Esophagus squamous epithelium (tissue), 5 donors: ENCODE measurements around the gene PEX14. TPM values are rescaled to one million over a fixed set of nuclear protein-coding genes. Genes with fewer than 3 reads are reported as not detected.

ENCODE experiments used
- DNase-seq: peaks from one replicate; lab custom pipeline; 2025; lab: John Stamatoyannopoulos, UW
- H3K27ac ChIP-seq, 4 donors: fragments of 200-600 bp; sonication (generic); one replicate each; pipeline ENCODE4 v1.5.1; 2016 to 2019; ENCODE audit warnings: mild to moderate bottlenecking in 1 of 4
- H3K27me3 ChIP-seq, 4 donors: fragments of 200-600 bp; sonication (generic); 1 replicate in 3 of 4; 2 replicates in 1 of 4; pipeline versions ENCODE4 v1.5.1 to v1.6.0; 2017 to 2021; ENCODE audit warnings: antibody characterized with exemption in 1 of 4
- H3K36me3 ChIP-seq, 3 donors: fragments of 200-600 bp; sonication (generic); one replicate each; pipeline ENCODE4 v1.5.1; 2016 to 2019
- H3K4me1 ChIP-seq, 3 donors: fragments of 200-600 bp; sonication (generic); one replicate each; pipeline ENCODE4 v1.5.1; 2017 to 2019
- H3K4me3 ChIP-seq, 4 donors: fragments of 200-600 bp; sonication (generic); 1 replicate in 3 of 4; 2 replicates in 1 of 4; pipeline ENCODE4 v1.5.1; 2016 to 2019; ENCODE audit warnings: mild to moderate bottlenecking in 2 of 4, moderate library complexity in 1 of 4
- H3K9me3 ChIP-seq, 3 donors: fragments of 200-600 bp; sonication (generic); one replicate each; pipeline ENCODE4 v1.5.1; 2016 to 2019
- CTCF ChIP-seq, 6 experiments: fragments of 450-650 bp in 4 of 6; fragments of 200-600 bp in 2 of 6; sonication (generic) in 2 of 6; IDR thresholded peaks; one replicate each; pipeline ENCODE4 v1.5.1; 2016 to 2019; ENCODE audit warnings: antibody characterized with exemption in 6 of 6, mild to moderate bottlenecking in 4 of 6, moderate library complexity in 4 of 6
- POLR2A ChIP-seq, 4 donors: fragments of 450-650 bp; IDR thresholded peaks; one replicate each; pipeline ENCODE4 v1.6.1; 2017; ENCODE audit warnings: antibody characterized with exemption in 4 of 4, mild to moderate bottlenecking in 4 of 4, moderate library complexity in 3 of 4
- WGBS, 2 donors: methylation state at CpG; one replicate each; pipeline ENCODE4 v1.1.5; 2018; 5-methylcytosine and 5-hydroxymethylcytosine counted together
- intact Hi-C: fragments of 100-400 bp; cut with DNase I; formaldehyde crosslinking; loops from one replicate; pipeline ENCODE4 v1.15.0; 2022
- total RNA-seq, 4 donors: library from RNA; depleted of rRNA; stranded (reverse); fragments of >200 nt; gene quantifications; one replicate each; pipeline ENCODE4 v1.1.0, GENCODE V29; 2016
- donor health status: DM: yes; HTN: yes; CAD: no.

Gene PEX14
- total RNA-seq, 4 donors from 2014 or later, result 9.4 to 22.9 (median 15.2) TPM

DNA sequence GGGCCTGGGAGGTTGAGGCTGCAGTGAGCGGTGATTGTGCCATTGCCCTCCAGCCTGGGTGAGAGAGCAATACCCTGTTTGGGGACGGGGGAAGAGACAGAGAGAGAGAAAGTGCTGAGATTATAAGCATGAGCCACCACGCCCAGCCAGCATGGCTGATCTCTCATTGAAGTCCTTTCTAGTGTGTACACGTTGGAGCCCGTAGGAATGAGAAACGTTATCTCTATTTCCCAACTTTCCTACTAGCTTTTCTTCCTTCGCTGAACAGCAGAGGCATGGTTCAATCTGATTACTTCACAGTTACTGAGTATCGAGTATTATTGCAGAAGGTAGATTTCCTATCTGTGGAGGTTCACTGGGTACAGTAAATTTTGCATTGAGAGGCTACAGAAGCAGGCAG is 4.5 kb downstream of the PEX14 start:
- Histone ChIP-seq H3K9me3 (no peaks in the 10 kb centered on the region), H3K4me1 (peaks cover 15 to 45% (median 17%) of the 10 kb centered on the region in 3 donors), H3K4me3 (no peak overlapping the region), H3K27me3 (no peaks in the 10 kb centered on the region), H3K27ac (no peak overlapping the region), H3K36me3 (peaks cover 0 to 11% (median 0%) of the 10 kb centered on the region in 3 donors)
- WGBS, 2 donors, result 49 to 60% methylated on average over 8 of the region's 8 CpGs
- TF ChIP-seq CTCF (IDR thresholded peaks at IDR 0.05), result no peak
- TF ChIP-seq POLR2A (IDR thresholded peaks at IDR 0.05), result no peak
- DNase-seq, result no peak
- intact Hi-C loops, result no loop called here

DNA sequence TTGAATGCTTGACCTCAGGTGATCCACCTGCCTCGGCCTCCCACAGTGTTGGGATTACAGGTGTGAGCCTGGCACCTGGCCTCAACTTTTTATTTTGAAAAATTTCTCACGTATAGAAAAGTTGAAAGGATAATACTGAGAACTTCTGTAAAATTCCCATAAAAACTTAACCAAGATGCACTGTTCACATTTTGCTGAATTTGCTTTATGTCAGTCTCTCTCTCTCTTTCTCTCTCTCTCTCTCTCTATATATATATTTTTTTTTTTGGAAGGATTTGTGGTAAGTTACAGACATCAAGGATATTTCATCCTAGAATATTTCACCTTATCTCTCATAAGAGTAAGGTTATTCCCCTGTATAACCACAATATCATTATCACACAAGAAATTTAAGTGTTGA is 5.9 kb downstream of the PEX14 start:
- WGBS, 2 donors, result 85 to 97% methylated on average over 2 of the region's 2 CpGs
- Histone ChIP-seq H3K27ac (no peak overlapping the region), H3K36me3 (peaks cover 0 to 15% (median 0%) of the 10 kb centered on the region in 3 donors), H3K27me3 (no peaks in the 10 kb centered on the region), H3K4me1 (peaks cover 10 to 38% (median 14%) of the 10 kb centered on the region in 3 donors), H3K9me3 (no peaks in the 10 kb centered on the region), H3K4me3 (no peak overlapping the region)
- intact Hi-C loops, result no loop called here
- no peak for DNase-seq
- TF ChIP-seq CTCF (IDR thresholded peaks at IDR 0.05) (no peak), POLR2A (IDR thresholded peaks at IDR 0.05) (no peak)

DNA sequence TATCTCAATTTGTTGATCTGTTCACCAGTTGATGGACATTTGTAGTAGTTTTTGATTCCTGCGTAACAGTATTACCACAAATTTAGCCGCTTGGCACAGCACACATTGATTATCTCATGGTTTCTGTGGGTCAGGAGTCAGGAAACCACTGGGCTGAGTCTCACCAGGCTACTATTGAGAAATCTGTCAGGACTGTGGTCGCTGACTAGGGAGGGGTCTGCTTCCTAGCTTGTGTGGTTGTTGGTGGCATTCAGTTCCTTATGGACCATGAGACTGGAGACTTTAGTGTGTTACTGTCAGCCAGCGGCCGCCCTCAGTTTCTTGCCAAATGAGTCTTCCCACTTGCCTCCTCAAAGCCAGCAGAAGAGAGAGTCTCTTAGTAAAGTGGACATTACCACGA is 9.8 kb downstream of the PEX14 start:
- Histone ChIP-seq H3K4me3 (no peak overlapping the region), H3K4me1 (peaks cover 0 to 4% (median 3%) of the 10 kb centered on the region in 3 donors), H3K9me3 (no peaks in the 10 kb centered on the region), H3K27me3 (no peaks in the 10 kb centered on the region), H3K27ac (no peak overlapping the region), H3K36me3 (peaks cover 0 to 31% (median 0%) of the 10 kb centered on the region in 3 donors)
- 91 to 95% methylated on average over 5 to 6 of the region's 6 CpGs for WGBS, 2 donors
- no peak for DNase-seq
- TF ChIP-seq POLR2A (IDR thresholded peaks at IDR 0.05), result no peak
- no peak for TF ChIP-seq CTCF (IDR thresholded peaks at IDR 0.05)
- intact Hi-C loops, result no loop called here

GRCh38 chr1:10489291-10490055 is 14.7 kb downstream of the PEX14 start:
- intact Hi-C loops, result loop anchor here (5.0 kb wide), 1 partner anchor 57 kb away; the partner anchor contains the start of gene CENPS
- no peak for DNase-seq
- TF ChIP-seq POLR2A (IDR thresholded peaks at IDR 0.05) (no peak), CTCF (IDR thresholded peaks at IDR 0.05) (no peak)

GRCh38 chr1:10490286-10490970 is 15.7 kb downstream of the PEX14 start:
- TF ChIP-seq POLR2A (IDR thresholded peaks at IDR 0.05) (no peak), CTCF (IDR thresholded peaks at IDR 0.05) (no peak)
- intact Hi-C loops, result loop anchor here (5.0 kb wide), 1 partner anchor 58 kb away; the partner anchor contains the start of gene CENPS
- Histone ChIP-seq H3K4me3 (no peak overlapping the region), H3K4me1 (peaks cover 8 to 20% (median 11%) of the 10 kb centered on the region in 3 donors), H3K36me3 (peaks cover 0 to 27% (median 0%) of the 10 kb centered on the region in 3 donors), H3K27me3 (no peaks in the 10 kb centered on the region), H3K9me3 (no peaks in the 10 kb centered on the region), H3K27ac (no peak overlapping the region)
- WGBS, 2 donors, result 82 to 91% methylated on average over 10 to 12 of the region's 12 CpGs
- no peak for DNase-seq

More at GRCh38 chr1:10489291-10490055, 14.7 kb downstream of the PEX14 start:
- WGBS, 2 donors, result 53 to 61% methylated on average over 3 of the region's 4 CpGs
- Histone ChIP-seq H3K4me1 (peaks cover 0 to 10% (median 1%) of the 10 kb centered on the region in 3 donors), H3K9me3 (no peaks in the 10 kb centered on the region), H3K4me3 (no peak overlapping the region), H3K36me3 (peaks cover 0 to 30% (median 0%) of the 10 kb centered on the region in 3 donors), H3K27ac (no peak overlapping the region), H3K27me3 (no peaks in the 10 kb centered on the region)
